Thoracic aorta (tissue), 2 donors: ENCODE data around the gene MICALL2. TPM values are rescaled to one million over a fixed set of nuclear protein-coding genes. Genes with fewer than 3 reads are reported as not detected.

Experiments
- ATAC-seq: fragments of 150-250 bp; one replicate; pipeline ENCODE4 v1.8.0; 2017; ENCODE audit warnings: low read depth; ENCODE audit not compliant: insufficient number of reproducible peaks, low FRiP score
- DNase-seq: peaks from one replicate; pipeline ENCODE4 v3.0.0-alpha.2; 2020; ENCODE audit warnings: low spot score
- H3K27ac ChIP-seq, 2 donors: fragments of 200-600 bp; sonication (generic); 1 replicate in 1 of 2; 2 replicates in 1 of 2; pipeline ENCODE4 v1.5.1; 2016; ENCODE audit warnings: mild to moderate bottlenecking in 2 of 2, moderate library complexity in 2 of 2
- H3K27me3 ChIP-seq: fragments of 200-600 bp; sonication (generic); replicated peaks from 2 replicates; pipeline ENCODE4 v1.6.0; 2016; ENCODE audit warnings: mild to moderate bottlenecking; ENCODE audit not compliant: insufficient read depth
- H3K36me3 ChIP-seq: fragments of 200-600 bp; sonication (generic); one replicate; pipeline ENCODE4 v1.5.1; 2016
- H3K4me1 ChIP-seq, 2 donors: fragments of 200-600 bp; sonication (generic); 1 replicate in 1 of 2; 2 replicates in 1 of 2; pipeline versions ENCODE4 v1.5.1 to v1.6.0; 2016; ENCODE audit warnings: low read depth in 2 of 2, mild to moderate bottlenecking in 1 of 2; ENCODE audit not compliant: control insufficient read depth in 1 of 2
- H3K4me3 ChIP-seq: fragments of 200-600 bp; sonication (generic); 2 replicates; pipeline ENCODE4 v1.5.1; 2016; ENCODE audit warnings: mild to moderate bottlenecking
- H3K9me3 ChIP-seq: fragments of 200-600 bp; sonication (generic); 2 replicates; pipeline ENCODE4 v1.5.1; 2016
- CTCF ChIP-seq: fragments of 200-600 bp; sonication (generic); IDR thresholded peaks from one replicate; pipeline ENCODE4 v1.5.1; 2019; ENCODE audit warnings: antibody characterized with exemption
- total RNA-seq, 2 donors: library from RNA; depleted of rRNA; stranded (reverse); fragments of >200 nt; gene quantifications; one replicate each; pipeline versions ENCODE4 v1.1.0 to v1.2.3, GENCODE V29; 2016

Gene MICALL2
- total RNA-seq, 2 donors from 2014 or later: 71.7 to 80.0 TPM

- H3K9me3 ChIP-seq: peaks cover 17% of the 10 kb centered on the region
- no peaks in the 10 kb centered on the region for H3K4me1 ChIP-seq
- DNase-seq (no peak), ATAC-seq (no peak)
- H3K27me3 ChIP-seq: no peaks in the 10 kb centered on the region
- TF ChIP-seq CTCF: no peak
- H3K4me3 ChIP-seq: no peak overlapping the region
- H3K36me3 ChIP-seq: no peaks in the 10 kb centered on the region
- no peak overlapping the region for H3K27ac ChIP-seq
These were observed 61.6 kb downstream of the MICALL2 start for GRCh38 chr7:1397491-1398327.

- Histone ChIP-seq H3K27me3 (no peaks in the 10 kb centered on the region), H3K4me3 (no peak overlapping the region), H3K36me3 (no peaks in the 10 kb centered on the region), H3K9me3 (peaks cover 7% of the 10 kb centered on the region), H3K27ac (no peak overlapping the region), H3K4me1 (no peaks in the 10 kb centered on the region)
- no peak for DNase-seq
- ATAC-seq: no peak
- no peak for TF ChIP-seq CTCF
These were observed 63.1 kb downstream of the MICALL2 start for GRCh38 chr7:1396195-1396594.

GRCh38 chr7:1395211-1396070 is 63.8 kb downstream of the MICALL2 start:
- H3K36me3 ChIP-seq: no peaks in the 10 kb centered on the region
- no peak overlapping the region for H3K4me3 ChIP-seq
- H3K4me1 ChIP-seq: no peaks in the 10 kb centered on the region
- no peak for TF ChIP-seq CTCF
- no peak for ATAC-seq
- DNase-seq: no peak
- peaks cover 7% of the 10 kb centered on the region for H3K9me3 ChIP-seq
- H3K27me3 ChIP-seq: no peaks in the 10 kb centered on the region
- no peak overlapping the region for H3K27ac ChIP-seq

GRCh38 chr7:1394371-1394770 is 64.9 kb downstream of the MICALL2 start:
- Histone ChIP-seq H3K4me3 (no peak overlapping the region), H3K9me3 (peaks cover 7% of the 10 kb centered on the region), H3K36me3 (no peaks in the 10 kb centered on the region), H3K27ac (no peak overlapping the region), H3K27me3 (no peaks in the 10 kb centered on the region), H3K4me1 (no peaks in the 10 kb centered on the region)
- TF ChIP-seq CTCF: no peak
- ATAC-seq: no peak
- no peak for DNase-seq

GRCh38 chr7:1393421-1393820 is 65.8 kb downstream of the MICALL2 start:
- Histone ChIP-seq H3K27ac (no peak overlapping the region), H3K4me1 (no peaks in the 10 kb centered on the region), H3K9me3 (peaks cover 7% of the 10 kb centered on the region), H3K36me3 (no peaks in the 10 kb centered on the region), H3K4me3 (no peak overlapping the region), H3K27me3 (no peaks in the 10 kb centered on the region)
- ATAC-seq: no peak
- no peak for DNase-seq
- no peak for TF ChIP-seq CTCF
